CD4-positive, CD25-positive, alpha-beta regulatory T cell (primary cell): ENCODE results near the gene MPRIP. TPM values are rescaled to one million over a fixed set of nuclear protein-coding genes. Genes with fewer than 3 reads are reported as not detected.

Experiments
- ATAC-seq, 2 donors: fragments of 150-1000 bp; cut with Tn5 transposase; one replicate each; pipeline ENCODE4 v1.10.0; 2021; ENCODE audit warnings: low read depth in 2 of 2, moderate number of reproducible peaks in 2 of 2, moderate library complexity in 1 of 2
- DNase-seq, 3 donors: peaks; one replicate each; pipeline versions ENCODE4 v3.0.0 to v3.0.0-alpha.2; 2012 to 2022; ENCODE audit warnings: mixed read lengths in 1 of 3
- H3K27ac ChIP-seq: one replicate; pipeline ENCODE4 v1.7.0; 2013; ENCODE audit warnings: mild to moderate bottlenecking, low read length; ENCODE audit not compliant: insufficient read depth, poor library complexity, severe bottlenecking
- H3K27me3 ChIP-seq: one replicate; pipeline ENCODE4 v1.7.0; 2013; ENCODE audit warnings: low read length; ENCODE audit not compliant: control insufficient read depth, insufficient read depth
- H3K36me3 ChIP-seq: one replicate; pipeline ENCODE4 v1.7.0; 2013; ENCODE audit warnings: mild to moderate bottlenecking, low read length, moderate library complexity; ENCODE audit not compliant: control insufficient read depth, insufficient read depth
- H3K4me1 ChIP-seq: 2 replicates; pipeline ENCODE4 v1.7.0; 2013; ENCODE audit warnings: mild to moderate bottlenecking, low read length; ENCODE audit not compliant: insufficient read depth, control insufficient read depth, poor library complexity, severe bottlenecking
- H3K4me3 ChIP-seq: one replicate; pipeline ENCODE4 v1.7.0; 2013; ENCODE audit warnings: low read depth, mild to moderate bottlenecking, low read length, moderate library complexity
- H3K9me3 ChIP-seq, 2 experiments: 1 replicate in 1 of 2; 2 replicates in 1 of 2; pipeline ENCODE4 v1.7.0; 2013; ENCODE audit warnings: low read length in 2 of 2, mild to moderate bottlenecking in 1 of 2, moderate library complexity in 1 of 2; ENCODE audit not compliant: control insufficient read depth in 2 of 2
- H3K27ac Mint-ChIP-seq, 3 donors: one replicate each; pipeline ENCODE4 v1.8.0; 2020 to 2022; ENCODE audit warnings: mild to moderate bottlenecking in 3 of 3, mixed read lengths in 3 of 3, moderate library complexity in 2 of 3
- H3K27me3 Mint-ChIP-seq: one replicate; pipeline ENCODE4 v1.8.0; 2022; ENCODE audit warnings: mild to moderate bottlenecking, mixed read lengths
- H3K36me3 Mint-ChIP-seq: one replicate; pipeline ENCODE4 v1.8.0; 2020; ENCODE audit warnings: mixed read lengths
- H3K4me1 Mint-ChIP-seq, 4 donors: one replicate each; pipeline ENCODE4 v1.8.0; 2020 to 2022; ENCODE audit warnings: mixed read lengths in 4 of 4, mild to moderate bottlenecking in 1 of 4
- H3K4me3 Mint-ChIP-seq, 4 donors: one replicate each; pipeline ENCODE4 v1.8.0; 2020 to 2022; ENCODE audit warnings: mild to moderate bottlenecking in 4 of 4, mixed read lengths in 4 of 4, moderate library complexity in 3 of 4
- H3K9me3 Mint-ChIP-seq, 7 donors: one replicate each; pipeline ENCODE4 v1.8.0; 2020 to 2022; ENCODE audit warnings: mixed read lengths in 7 of 7, mild to moderate bottlenecking in 3 of 7, moderate library complexity in 2 of 7
- polyA plus RNA-seq, 4 donors: library from polyadenylated mRNA; unstranded; fragments of 300-500 nt; fragmentation: Illumina TruSeq; gene quantifications; one replicate each; pipeline ENCODE4 v1.2.3, GENCODE V29; 2021
- total RNA-seq: library from RNA; stranded (reverse); gene quantifications from one replicate; pipeline ENCODE4 v1.2.3, GENCODE V29; 2022

Gene MPRIP
- total and polyA plus RNA-seq, 5 donors from 2014 or later: 49.0 to 234 (median 58.0) TPM

DNA sequence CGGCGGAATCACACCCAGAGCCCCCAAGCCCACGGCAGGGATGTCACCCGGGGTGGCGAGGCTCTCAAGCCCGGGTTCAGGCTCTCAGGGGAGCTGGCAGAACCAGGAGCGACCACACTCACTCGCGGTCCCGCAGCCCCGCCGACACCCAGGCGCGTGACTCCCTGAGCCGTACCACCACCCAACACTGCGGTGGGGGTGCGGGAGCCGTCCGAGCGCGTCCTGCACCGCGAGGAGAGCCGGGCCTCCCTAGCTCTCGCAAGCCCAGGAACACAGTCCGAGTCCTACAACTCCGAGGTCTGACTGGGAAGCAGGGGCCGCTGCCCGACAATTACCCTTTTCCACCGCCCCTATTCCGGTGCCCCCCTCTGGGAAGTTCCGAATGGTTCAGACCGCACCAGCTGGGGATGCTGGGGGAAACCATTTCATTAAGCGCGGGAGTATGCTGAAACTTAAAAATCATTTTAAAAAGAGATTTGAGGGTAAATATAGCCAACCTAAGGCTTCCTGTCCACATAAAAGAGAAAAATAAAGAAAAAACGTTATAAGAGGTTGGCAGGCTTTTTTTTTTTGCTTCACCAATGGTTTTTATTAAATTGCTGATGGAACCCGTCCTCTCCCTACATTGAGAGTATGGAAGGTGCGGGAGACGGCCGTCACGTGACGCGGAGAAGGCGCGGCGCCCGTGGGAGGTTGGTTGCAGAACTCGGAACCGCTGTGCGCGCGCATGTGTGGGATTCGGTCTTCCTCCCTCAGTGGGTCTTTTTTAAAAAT, 195.0 kb downstream of the MPRIP start, which contains the start of gene FLCN:
TSS of gene FLCN (minus strand) at position 143 of the 774 bp plus-strand sequence. CDS start 9,031 bp downstream, outside the sequence.
- Mint-ChIP-seq H3K27me3 (peaks cover 6% of the 10 kb centered on the region), H3K36me3 (peaks cover 3% of the 10 kb centered on the region), H3K9me3 (no peaks in the 10 kb centered on the region), H3K27ac (peak within 1 kb of the TSS; percentile 99 to 100 (median 99)), H3K4me1 (peaks cover 15 to 52% (median 29%) of the 10 kb centered on the region in 4 donors), H3K4me3 (peak within 1 kb of the TSS; percentile 96 to 98 (median 98))
- peaks cover 4% of the 10 kb centered on the region for H3K36me3 ChIP-seq
- H3K9me3 ChIP-seq: no peaks in the 10 kb centered on the region
- no peaks in the 10 kb centered on the region for H3K27me3 ChIP-seq
- DNase-seq (peak; percentile 89 to 94 (median 93)), ATAC-seq (peak; percentile 90 to 93)
- peak within 1 kb of the TSS; percentile 89 for H3K4me3 ChIP-seq
- H3K27ac ChIP-seq: peak within 1 kb of the TSS; percentile 91
- peaks cover 19% of the 10 kb centered on the region for H3K4me1 ChIP-seq

DNA sequence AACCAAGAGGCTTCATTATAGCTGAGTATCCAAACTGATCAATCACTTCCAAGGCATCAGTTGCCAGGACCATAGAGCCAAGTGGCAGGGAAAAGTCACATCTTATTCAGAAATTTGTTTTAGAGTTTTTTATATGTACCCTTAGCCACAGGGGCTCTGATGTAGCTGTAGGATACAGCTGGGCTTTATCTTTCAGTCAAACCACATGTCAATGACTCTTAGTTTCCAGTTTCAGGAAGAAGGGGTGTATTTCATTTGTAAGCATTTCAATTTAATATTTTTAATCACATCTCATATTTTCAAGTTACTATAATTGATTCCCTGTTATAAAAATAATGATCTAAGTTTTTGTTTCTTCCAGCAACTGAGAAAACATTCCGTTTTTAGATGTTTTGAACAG, 197.6 kb downstream of the MPRIP start:
- H3K4me3 ChIP-seq: no peak overlapping the region
- peak overlapping the region; percentile 59 to 98 (median 88) for H3K4me3 Mint-ChIP-seq

DNA sequence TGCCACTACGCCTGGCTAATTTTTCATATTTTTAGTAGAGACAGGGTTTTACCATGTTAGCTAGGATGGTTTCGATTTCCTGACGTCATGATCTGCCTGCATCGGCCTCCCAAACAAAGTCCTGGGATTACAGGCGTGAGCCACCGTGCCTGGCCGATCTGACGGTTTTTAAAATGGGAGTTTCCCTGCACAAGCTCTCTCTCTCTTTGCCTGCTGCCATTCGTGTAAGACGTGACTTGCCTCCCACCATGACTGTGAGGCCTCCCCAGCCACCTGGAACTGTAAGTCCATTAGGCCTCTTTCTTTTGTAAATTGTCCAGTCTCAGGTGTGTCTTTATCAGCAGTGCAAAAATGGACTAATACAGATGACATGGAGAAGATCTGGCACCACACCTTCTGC, 199.4 kb downstream of the MPRIP start:
- H3K9me3 Mint-ChIP-seq: no peaks in the 10 kb centered on the region
- no peak overlapping the region for H3K4me3 ChIP-seq
- no peak overlapping the region for H3K4me3 Mint-ChIP-seq
- H3K36me3 ChIP-seq: peaks cover 12% of the 10 kb centered on the region
- no peaks in the 10 kb centered on the region for H3K36me3 Mint-ChIP-seq
- H3K9me3 ChIP-seq: no peaks in the 10 kb centered on the region
- H3K27me3 ChIP-seq: no peaks in the 10 kb centered on the region
- peaks cover 3% of the 10 kb centered on the region for H3K4me1 ChIP-seq
- H3K27ac ChIP-seq: no peak overlapping the region
- DNase-seq (no peak), ATAC-seq (no peak)
- H3K27me3 Mint-ChIP-seq: peaks cover 6% of the 10 kb centered on the region
- H3K4me1 Mint-ChIP-seq: peaks cover 5 to 21% (median 13%) of the 10 kb centered on the region in 4 donors
- H3K27ac Mint-ChIP-seq: peak overlapping the region in 1 of 3 donors; percentile 40

More for the DNA sequence above, 197.6 kb downstream of the MPRIP start:
- Mint-ChIP-seq H3K27ac (no peak overlapping the region), H3K36me3 (no peaks in the 10 kb centered on the region), H3K4me1 (peaks cover 15 to 36% (median 28%) of the 10 kb centered on the region in 4 donors), H3K27me3 (peaks cover 6% of the 10 kb centered on the region), H3K9me3 (no peaks in the 10 kb centered on the region)
- Histone ChIP-seq H3K36me3 (no peaks in the 10 kb centered on the region), H3K9me3 (no peaks in the 10 kb centered on the region), H3K27me3 (no peaks in the 10 kb centered on the region), H3K4me1 (peaks cover 19% of the 10 kb centered on the region), H3K27ac (no peak overlapping the region)
- DNase-seq (no peak), ATAC-seq (no peak)

DNA sequence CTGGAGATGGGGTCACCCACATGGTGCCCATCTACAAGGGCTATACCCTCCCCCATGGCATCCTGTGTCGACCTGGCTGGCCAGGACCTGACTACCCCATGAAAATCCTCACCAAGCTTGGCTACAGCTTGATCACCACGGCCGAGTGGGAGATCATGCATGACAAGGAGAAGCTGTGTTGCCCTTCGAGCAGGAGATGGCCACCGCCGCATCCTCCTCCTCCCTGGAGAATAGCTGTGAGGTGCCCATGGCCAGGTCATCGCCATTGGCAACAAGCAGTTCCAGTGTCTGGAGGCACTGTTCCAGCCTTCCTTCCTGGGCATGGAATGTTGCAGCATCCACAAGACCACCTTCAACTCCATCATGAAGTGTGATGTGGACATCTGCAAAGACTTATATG, 200.0 kb downstream of the MPRIP start:
- ATAC-seq: no peak
- Histone ChIP-seq H3K4me1 (peaks cover under 1% of the 10 kb centered on the region), H3K27me3 (no peaks in the 10 kb centered on the region), H3K4me3 (no peak overlapping the region), H3K9me3 (no peaks in the 10 kb centered on the region), H3K36me3 (peaks cover 18% of the 10 kb centered on the region), H3K27ac (no peak overlapping the region)
- DNase-seq: no peak
- Mint-ChIP-seq H3K27ac (no peak overlapping the region), H3K27me3 (peaks cover 4% of the 10 kb centered on the region), H3K9me3 (no peaks in the 10 kb centered on the region), H3K4me1 (peaks cover 5 to 17% (median 11%) of the 10 kb centered on the region in 4 donors), H3K36me3 (peaks cover 5% of the 10 kb centered on the region), H3K4me3 (no peak overlapping the region)

Other genes starting within 250 kb of the MPRIP start
- 3.1 TPM for gene TNFRSF13B, start 70.3 kb upstream of the MPRIP start, total RNA-seq
- 1 to 10 TPM in 3 of 4 donors, under 1 TPM in 1; 0.73 to 4.8 (median 3.0) TPM for gene TNFRSF13B, start 70.3 kb upstream of the MPRIP start, polyA plus RNA-seq
- 9.4 TPM for gene PLD6, start 163.9 kb downstream of the MPRIP start, total RNA-seq
- 10 to 100 TPM in 3 of 4 donors, 1 to 10 TPM in 1; 8.9 to 19.3 (median 16.0) TPM for gene PLD6, start 163.9 kb downstream of the MPRIP start, polyA plus RNA-seq
- gene FLCN, start 194.7 kb downstream of the MPRIP start, total RNA-seq: 60.5 TPM
- 10 to 100 TPM in 1 of 4 donors, 1 to 10 TPM in 3; 6.6 to 10.9 (median 7.6) TPM for gene FLCN, start 194.7 kb downstream of the MPRIP start, polyA plus RNA-seq
- 92.1 TPM for gene COPS3, start 238.8 kb downstream of the MPRIP start, total RNA-seq
- 100 to 1,000 TPM in 2 of 4 donors, 10 to 100 TPM in 2; 98.5 to 123 (median 106) TPM for gene COPS3, start 238.8 kb downstream of the MPRIP start, polyA plus RNA-seq